Choroid plexus epithelial cell (primary cell): Measurements from ENCODE around the gene CD6.

ENCODE experiments used
- DNase-seq: peaks from one replicate; pipeline ENCODE4 v3.0.0-alpha.2; 2010; ENCODE audit warnings: low read depth
- H3K4me3 ChIP-seq: 2 replicates; pipeline ENCODE4 v1.5.1; 2011; ENCODE audit warnings: low read depth, mild to moderate bottlenecking, control low read depth, low read length, moderate library complexity
- CTCF ChIP-seq: conservative IDR thresholded peaks from 2 replicates; pipeline ENCODE4 v1.5.1; 2011; ENCODE audit warnings: low read depth, mild to moderate bottlenecking, control low read depth, inconsistent platforms, low read length, moderate library complexity

The CD6 gene

GRCh38 chr11:61052182-61052972 lies 80.9 kb downstream of the CD6 start:
- no peak overlapping the region for H3K4me3 ChIP-seq
- TF ChIP-seq CTCF, result no peak
- DNase-seq, result no peak

GRCh38 chr11:61053191-61053590 lies 81.7 kb downstream of the CD6 start:
- no peak for DNase-seq
- no peak overlapping the region for H3K4me3 ChIP-seq
- no peak for TF ChIP-seq CTCF

- H3K4me3 ChIP-seq, result no peak overlapping the region
- TF ChIP-seq CTCF, result no peak
- DNase-seq, result no peak
Observed at GRCh38 chr11:61054513-61054912, 83.0 kb downstream of the CD6 start.

GRCh38 chr11:61054927-61055562 lies 83.6 kb downstream of the CD6 start:
- no peak for TF ChIP-seq CTCF
- H3K4me3 ChIP-seq, result no peak overlapping the region
- no peak for DNase-seq

GRCh38 chr11:61055776-61056175 lies 84.3 kb downstream of the CD6 start:
- TF ChIP-seq CTCF, result no peak
- H3K4me3 ChIP-seq, result no peak overlapping the region
- no peak for DNase-seq

GRCh38 chr11:61056571-61056970 lies 85.1 kb downstream of the CD6 start:
- no peak overlapping the region for H3K4me3 ChIP-seq
- no peak for DNase-seq
- TF ChIP-seq CTCF, result no peak

GRCh38 chr11:61056981-61057380 lies 85.5 kb downstream of the CD6 start:
- no peak for TF ChIP-seq CTCF
- no peak overlapping the region for H3K4me3 ChIP-seq
- no peak for DNase-seq
